Myocyte (in vitro differentiated cells): Measurements from ENCODE around the gene RANBP9. TPM values are rescaled to one million over a fixed set of nuclear protein-coding genes. Genes with fewer than 3 reads are reported as not detected.

Experiments
- DNase-seq: peaks from one replicate; pipeline ENCODE4 v3.0.0-alpha.2; 2012; ENCODE audit warnings: low read depth
- total RNA-seq: library from RNA; depleted of rRNA; stranded (reverse); fragments of >200 nt; gene quantifications from 2 replicates; pipeline ENCODE4 v1.2.3, GENCODE V29; 2014

RANBP9 gene
- total RNA-seq, 1 donor from 2014 or later: 38.3 TPM

GRCh38 chr6:13678255-13678983 lies 33.2 kb downstream of the RANBP9 start:
- DNase-seq: no peak

GRCh38 chr6:13677878-13678254 lies 33.8 kb downstream of the RANBP9 start:
- DNase-seq: no peak

DNA sequence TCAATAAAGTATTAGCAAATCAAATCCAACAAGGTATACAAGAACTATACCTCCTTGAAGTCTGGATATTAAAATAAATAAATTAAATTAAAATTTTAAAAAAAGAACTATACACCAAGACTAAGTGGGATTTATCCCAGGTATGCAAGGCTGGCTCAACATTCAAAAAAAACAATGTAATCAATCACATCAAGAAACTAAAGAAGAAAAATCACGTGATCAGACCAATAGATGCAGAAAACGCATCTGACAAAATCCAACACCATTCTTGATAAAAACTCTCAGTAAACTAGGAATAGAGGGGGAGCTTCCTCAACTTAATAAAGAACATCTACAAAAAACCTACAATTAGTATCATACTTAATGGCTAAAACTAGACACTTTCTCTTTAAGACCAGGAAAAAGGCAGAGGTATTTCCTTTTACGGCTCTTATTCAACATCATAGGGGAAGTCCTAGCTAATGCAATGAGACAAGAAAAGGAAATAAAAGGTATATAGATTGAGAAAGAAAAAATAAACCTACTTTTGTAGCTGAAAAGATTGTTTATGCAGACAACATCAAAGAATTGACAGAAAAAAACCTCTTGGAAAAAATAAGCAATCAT lies 35.0 kb downstream of the RANBP9 start:
- no peak for DNase-seq

DNA sequence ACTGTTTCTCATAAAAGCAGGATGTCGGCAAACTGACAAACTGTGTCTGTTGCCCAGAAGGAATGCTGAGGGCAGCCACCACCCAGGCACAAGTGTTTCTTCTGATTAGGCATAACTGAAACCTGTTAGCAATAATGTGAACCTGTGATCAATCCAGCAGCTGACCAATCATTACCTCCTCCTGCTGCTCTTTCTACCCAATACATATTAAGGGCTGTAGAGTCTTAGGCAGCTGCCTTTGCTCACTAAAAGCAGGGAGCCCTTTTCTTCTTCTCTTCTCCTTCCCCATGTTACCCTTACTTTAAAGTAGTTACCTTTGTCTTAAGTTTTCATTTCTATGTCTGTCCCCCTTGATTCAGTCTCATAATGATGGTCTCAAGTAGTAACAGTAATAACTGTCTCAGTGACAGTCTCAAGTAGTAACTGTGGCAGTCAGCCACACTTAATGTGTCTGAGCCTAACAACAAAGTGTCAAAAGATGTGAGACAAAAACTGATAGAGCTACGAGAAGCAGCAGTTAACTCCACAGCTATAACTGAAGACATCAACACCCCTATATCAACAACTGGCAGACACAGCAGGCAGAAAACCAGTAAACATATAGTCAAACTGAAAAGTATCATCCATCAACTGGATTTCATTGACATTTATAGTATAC lies 37.0 kb downstream of the RANBP9 start:
- DNase-seq: no peak

GRCh38 chr6:13673825-13674444 lies 37.7 kb downstream of the RANBP9 start:
- DNase-seq: no peak

DNA sequence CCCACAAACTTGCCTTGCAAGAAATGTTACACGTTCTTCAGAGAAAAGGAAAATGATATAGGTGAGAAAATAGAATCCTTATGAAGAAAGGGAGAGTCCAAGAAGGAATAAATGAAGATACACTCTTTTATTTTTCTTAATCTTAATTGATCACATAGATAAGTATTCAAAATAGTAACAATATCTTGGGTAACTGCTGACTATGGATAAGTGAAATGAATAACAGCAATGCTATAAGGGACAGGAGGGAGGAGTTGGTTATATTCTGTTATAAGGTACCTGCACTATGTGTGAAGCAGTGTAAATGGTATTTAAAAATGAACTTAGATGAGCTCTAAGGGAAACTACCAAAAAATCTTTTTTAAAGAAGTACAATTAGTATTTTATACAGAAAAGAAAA lies 38.3 kb downstream of the RANBP9 start:
- DNase-seq: no peak

DNA sequence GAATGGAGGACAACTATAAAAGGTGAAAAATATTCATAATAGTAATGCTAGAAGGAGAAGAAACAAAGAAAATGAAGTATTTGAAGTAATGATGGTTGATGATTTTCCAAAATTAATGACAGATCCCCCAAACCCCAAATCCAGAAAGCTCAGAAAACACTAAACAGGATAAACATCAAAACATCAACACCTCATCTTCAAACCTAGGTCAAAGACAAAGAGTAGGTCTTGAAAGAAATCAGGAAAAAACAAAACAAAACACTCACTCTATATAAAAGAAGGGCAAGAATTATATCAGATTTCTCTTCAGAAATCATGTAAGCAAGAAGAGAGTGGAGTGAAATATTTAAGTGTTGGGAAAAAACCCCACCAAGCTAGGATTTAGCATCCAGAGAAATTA lies 38.7 kb downstream of the RANBP9 start:
- DNase-seq: no peak

DNA sequence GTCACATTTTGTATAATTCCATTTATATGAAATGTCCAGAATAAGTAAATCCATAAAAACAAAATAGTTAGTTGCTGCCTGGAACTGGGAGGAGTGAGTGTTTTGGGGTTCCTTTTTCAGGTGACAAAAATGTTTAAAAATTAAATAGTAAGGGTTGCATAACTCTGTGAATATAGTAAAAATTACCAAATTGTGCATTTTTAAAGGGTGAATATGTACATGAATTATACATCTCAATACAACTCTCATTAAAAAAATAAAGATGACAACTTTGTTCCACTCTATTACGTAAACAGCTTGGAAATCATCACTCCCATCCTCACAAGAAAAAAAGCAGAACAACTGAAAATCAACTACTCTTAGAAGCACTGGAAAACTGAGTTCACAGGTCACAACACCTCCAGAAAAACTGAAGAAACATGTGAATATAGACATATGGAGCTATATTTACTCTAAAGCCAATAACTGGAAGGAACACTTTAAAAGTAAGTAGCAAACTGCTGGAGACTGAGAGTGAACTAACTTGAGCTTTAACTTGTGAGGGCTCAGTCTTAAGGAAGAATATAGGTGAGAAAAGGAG lies 40.0 kb downstream of the RANBP9 start:
- DNase-seq: no peak

DNA sequence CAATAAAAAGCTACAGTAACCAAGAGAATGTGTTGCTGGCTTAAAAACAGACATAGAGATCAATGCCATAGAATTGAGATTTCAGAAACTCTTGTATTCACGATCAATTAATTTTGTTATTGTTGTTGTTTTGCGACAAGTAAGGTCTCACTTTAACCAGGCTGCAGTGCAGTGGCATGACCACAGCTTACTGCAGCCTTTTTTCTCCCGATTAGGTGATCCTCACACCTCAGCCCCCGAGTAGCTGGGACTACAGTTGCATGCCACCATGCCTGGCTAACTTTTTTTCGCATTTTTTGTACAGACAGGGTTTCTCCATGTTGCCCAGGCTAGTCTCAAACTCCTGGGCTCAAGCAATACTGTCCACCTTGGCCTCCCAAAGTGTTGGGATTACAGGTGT lies 42.2 kb downstream of the RANBP9 start:
- DNase-seq: no peak

GRCh38 chr6:13668291-13668928 lies 43.2 kb downstream of the RANBP9 start:
- no peak for DNase-seq

GRCh38 chr6:13667655-13668054 lies 44.0 kb downstream of the RANBP9 start:
- DNase-seq: no peak

DNA sequence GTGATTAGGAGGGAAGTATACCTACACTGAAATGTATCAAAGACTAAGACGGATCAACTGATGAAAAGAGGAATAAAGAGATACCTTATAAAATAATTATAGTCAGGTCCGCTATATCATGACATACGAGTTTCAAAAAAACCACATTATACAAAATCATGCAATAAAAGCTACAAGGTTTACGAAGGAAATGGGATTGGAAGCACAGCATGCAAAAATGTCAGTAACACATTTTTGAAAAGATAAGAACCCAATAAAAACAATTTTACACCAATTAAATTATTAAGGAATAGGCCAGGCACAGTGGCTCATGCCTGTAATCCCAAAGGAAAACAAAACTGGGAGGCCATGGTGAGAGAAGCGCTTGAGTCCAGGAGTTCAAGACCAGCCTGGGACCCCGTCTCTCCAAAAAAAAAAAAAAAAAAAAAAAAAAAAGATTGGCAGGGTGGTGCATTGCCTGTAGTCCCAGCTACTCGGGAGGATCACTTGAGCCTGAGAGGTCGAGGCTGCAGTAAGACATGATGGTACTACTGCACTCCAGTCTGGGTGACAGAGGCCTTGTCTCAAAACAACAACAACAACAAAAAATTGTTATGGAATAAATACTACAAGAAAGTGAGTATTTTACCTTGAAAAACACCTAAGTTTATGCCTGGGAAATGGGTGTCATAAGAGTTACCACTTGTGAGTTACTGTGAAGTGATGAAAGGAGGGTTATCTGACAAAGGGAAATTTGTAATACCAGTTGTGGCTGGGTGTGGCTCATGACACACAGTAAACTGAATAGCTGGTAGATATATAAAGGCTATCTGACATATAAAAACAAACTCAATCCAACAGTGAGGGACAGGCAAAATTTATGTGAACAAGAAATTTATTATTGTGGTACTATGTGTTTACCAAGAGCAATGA lies 45.2 kb downstream of the RANBP9 start:
- DNase-seq: peak; percentile 30

GRCh38 chr6:13664703-13665352 lies 46.8 kb downstream of the RANBP9 start:
- no peak for DNase-seq

- no peak for DNase-seq
Observed at GRCh38 chr6:13663986-13664385, 47.6 kb downstream of the RANBP9 start.

- DNase-seq: no peak
Observed at GRCh38 chr6:13662651-13663334, 48.8 kb downstream of the RANBP9 start.

GRCh38 chr6:13661647-13662046 lies 50.0 kb downstream of the RANBP9 start:
- no peak for DNase-seq

DNA sequence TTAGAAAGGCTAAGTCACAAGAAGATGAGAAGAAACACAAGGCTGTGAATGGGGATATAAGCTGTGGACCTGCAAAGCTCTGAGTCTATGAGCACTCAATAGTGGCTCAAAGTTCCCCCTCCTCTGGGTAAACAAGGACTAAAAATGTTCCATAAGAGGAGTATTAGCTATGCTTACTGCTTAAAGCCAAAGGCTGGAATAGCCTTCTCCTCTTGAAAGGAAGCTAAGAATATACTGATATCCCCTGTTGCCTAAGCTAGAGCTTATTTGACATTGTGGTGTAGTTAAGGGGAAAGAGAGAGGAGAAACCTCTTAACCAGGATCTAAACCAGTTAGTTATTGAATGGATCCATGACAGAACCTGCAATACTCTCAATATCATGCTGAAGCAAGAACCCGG lies 50.7 kb downstream of the RANBP9 start:
- DNase-seq: no peak

DNA sequence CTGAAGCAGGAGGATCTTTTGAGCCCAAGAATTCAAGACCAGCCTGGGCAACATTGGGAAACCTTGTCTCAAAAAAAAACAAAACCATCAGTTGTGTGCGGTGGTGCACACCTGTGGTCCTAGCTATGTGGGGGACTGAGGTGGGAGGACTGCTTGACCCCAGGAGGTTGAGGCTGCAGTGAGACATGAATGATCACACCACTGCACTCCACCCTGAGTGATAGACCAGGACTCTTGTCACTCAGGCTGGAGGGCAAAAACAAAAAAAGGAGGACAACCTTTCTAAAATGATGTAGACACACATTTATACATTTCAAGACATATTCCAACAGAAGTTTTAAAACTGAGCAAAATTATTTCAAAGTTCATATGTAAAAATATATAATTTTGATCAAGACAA lies 51.4 kb downstream of the RANBP9 start:
- no peak for DNase-seq

GRCh38 chr6:13655700-13656099 lies 55.9 kb downstream of the RANBP9 start:
- no peak for DNase-seq
